B cell (primary cell): ENCODE measurements around the gene LIX1. TPM values are rescaled to one million over a fixed set of nuclear protein-coding genes. Genes with fewer than 3 reads are reported as not detected.

Source experiments
- ATAC-seq: fragments of 200-7000 bp; cut with Tn5 transposase; one replicate; pipeline ENCODE4 v1.10.0; 2021; ENCODE audit warnings: low read depth, mild to moderate bottlenecking, moderate number of reproducible peaks, moderate library complexity
- CTCF ChIA-PET: fragments of 350-600 bp; sonication (Branson Sonifier 250); formaldehyde crosslinking; loops from one replicate; lab custom pipeline; 2021; ENCODE audit warnings: antibody characterized with exemption, inconsistent platforms; lab: Charles Lee
- POLR2A ChIA-PET: fragments of 350-600 bp; sonication (Branson Sonifier 250); formaldehyde crosslinking; loops from one replicate; lab custom pipeline; 2021; ENCODE audit warnings: antibody characterized with exemption; lab: Charles Lee
- DNase-seq: peaks from one replicate; pipeline ENCODE4 v3.0.0; 2013
- H2AFZ ChIP-seq: 2 replicates; pipeline ENCODE4 v1.6.1; 2012; ENCODE audit warnings: mild to moderate bottlenecking, low read depth, low read length; ENCODE audit not compliant: insufficient read depth, poor library complexity, severe bottlenecking
- H3K27ac ChIP-seq, 2 donors: 1 replicate in 1 of 2; 2 replicates in 1 of 2; pipeline ENCODE4 v1.5.1; 2012 to 2013; ENCODE audit warnings: low read length in 2 of 2, mild to moderate bottlenecking in 2 of 2, moderate library complexity in 1 of 2
- H3K27me3 ChIP-seq, 4 experiments: fragments of 200-600 bp in 1 of 4; sonication (generic) in 1 of 4; replicated peaks in 1 of 4; 1 replicate in 2 of 4; 2 replicates in 2 of 4; pipeline versions ENCODE4 v1.6.1 to v1.7.0; 2013 to 2016; ENCODE audit warnings: low read length in 3 of 4, mild to moderate bottlenecking in 2 of 4, mixed read lengths in 1 of 4, moderate library complexity in 1 of 4; ENCODE audit not compliant: insufficient read depth in 4 of 4, control insufficient read depth in 3 of 4; ENCODE audit errors: control extremely low read depth in 1 of 4
- H3K36me3 ChIP-seq, 2 experiments: replicated peaks in 1 of 2; 1 replicate in 1 of 2; 2 replicates in 1 of 2; pipeline versions ENCODE4 v1.6.1 to v1.7.1; 2013; ENCODE audit warnings: low read length in 1 of 2; ENCODE audit not compliant: insufficient read depth in 2 of 2, control insufficient read depth in 1 of 2; ENCODE audit errors: control extremely low read depth in 1 of 2, extremely low read depth in 1 of 2
- H3K4me1 ChIP-seq, 2 donors: fragments of 200-600 bp in 1 of 2; sonication (generic) in 1 of 2; 1 replicate in 1 of 2; 2 replicates in 1 of 2; pipeline versions ENCODE4 v1.5.1 to v1.6.1; 2013 to 2017; ENCODE audit warnings: low read length in 2 of 2; ENCODE audit not compliant: control insufficient read depth in 2 of 2, insufficient read depth in 2 of 2
- H3K4me2 ChIP-seq: replicated peaks from 2 replicates; pipeline ENCODE3; 2012; ENCODE audit warnings: mild to moderate bottlenecking, low read depth, low read length; ENCODE audit not compliant: poor library complexity, severe bottlenecking
- H3K4me3 ChIP-seq, 5 experiments: fragments of 200-600 bp in 1 of 5; sonication (generic) in 1 of 5; 1 replicate in 3 of 5; 2 replicates in 2 of 5; pipeline versions ENCODE4 v1.5.1 to v1.7.0; 2011 to 2016; ENCODE audit warnings: low read length in 4 of 5, mild to moderate bottlenecking in 4 of 5, low read depth in 2 of 5, control low read depth in 1 of 5, moderate library complexity in 1 of 5; ENCODE audit not compliant: insufficient read depth in 1 of 5; ENCODE audit errors: control extremely low read depth in 1 of 5, extremely low read depth in 1 of 5
- H3K79me2 ChIP-seq: fragments of 200-600 bp; sonication (generic); one replicate; pipeline ENCODE4 v1.6.0; 2016; ENCODE audit warnings: low read length; ENCODE audit not compliant: control insufficient read depth, insufficient read depth
- H3K9ac ChIP-seq: fragments of 200-600 bp; sonication (generic); 2 replicates; pipeline ENCODE4 v1.6.1; 2017; ENCODE audit warnings: mild to moderate bottlenecking, low read length, moderate library complexity
- H3K9me3 ChIP-seq, 3 donors: one replicate each; pipeline versions ENCODE4 v1.6.1 to v1.7.1; 2013; ENCODE audit warnings: low read length in 2 of 3; ENCODE audit not compliant: control insufficient read depth in 2 of 3, insufficient read depth in 1 of 3; ENCODE audit errors: control extremely low read depth in 1 of 3
- H4K20me1 ChIP-seq: 2 replicates; pipeline ENCODE4 v1.6.0; 2012; ENCODE audit warnings: mild to moderate bottlenecking, low read length; ENCODE audit not compliant: insufficient read depth, control insufficient read depth, poor library complexity, severe bottlenecking
- H3K27ac Mint-ChIP-seq: one replicate; pipeline ENCODE4 v1.8.0; 2021; ENCODE audit warnings: mixed read lengths
- H3K27me3 Mint-ChIP-seq: one replicate; pipeline ENCODE4 v1.8.0; 2021; ENCODE audit warnings: mixed read lengths
- H3K4me1 Mint-ChIP-seq: one replicate; pipeline ENCODE4 v1.8.0; 2021; ENCODE audit warnings: mixed read lengths
- H3K4me3 Mint-ChIP-seq: one replicate; pipeline ENCODE4 v1.8.0; 2021; ENCODE audit warnings: mixed read lengths
- H3K9me3 Mint-ChIP-seq: one replicate; pipeline ENCODE4 v1.8.0; 2022; ENCODE audit warnings: mixed read lengths; ENCODE audit not compliant: insufficient read depth
- EZH2 ChIP-seq: IDR thresholded peaks from 2 replicates; pipeline ENCODE4 v1.6.1; 2012; ENCODE audit warnings: borderline replicate concordance, low read depth, mild to moderate bottlenecking, moderate library complexity, low read length; ENCODE audit not compliant: insufficient read depth, poor library complexity, severe bottlenecking
- WGBS: methylation state at CpG from one replicate; pipeline ENCODE4 v1.1.5; 2013; ENCODE audit warnings: missing lambda C conversion rate; ENCODE audit not compliant: insufficient coverage; 5-methylcytosine and 5-hydroxymethylcytosine counted together
- intact Hi-C: fragments of 100-400 bp; cut with micrococcal nuclease; formaldehyde crosslinking; loops from one replicate; pipeline ENCODE4 v1.10.0; 2022
- polyA plus RNA-seq: library from polyadenylated mRNA; depleted of rRNA; stranded (reverse); fragments of >200 nt; gene quantifications from 2 replicates; pipeline ENCODE4 v1.2.3, GENCODE V29; 2012
- total RNA-seq, 2 donors: library from RNA; stranded (reverse); fragments of 120-200 nt in 1 of 2; gene quantifications; 1 replicate in 1 of 2; 2 replicates in 1 of 2; pipeline versions ENCODE4 v1.2.3 to v1.2.4, GENCODE V29; 2013 to 2022
- TF ChIP-seq, protein P1 (sequence below): fragments of 200-600 bp; IDR thresholded peaks from one replicate; pipeline ENCODE4 v1.8.0; 2022; ENCODE audit warnings: antibody characterized with exemption, mild to moderate bottlenecking

The LIX1 gene
- total and polyA plus RNA-seq, 2 donors (not counting 1 experiment from before 2014, with no cell fraction given): not detected

DNA sequence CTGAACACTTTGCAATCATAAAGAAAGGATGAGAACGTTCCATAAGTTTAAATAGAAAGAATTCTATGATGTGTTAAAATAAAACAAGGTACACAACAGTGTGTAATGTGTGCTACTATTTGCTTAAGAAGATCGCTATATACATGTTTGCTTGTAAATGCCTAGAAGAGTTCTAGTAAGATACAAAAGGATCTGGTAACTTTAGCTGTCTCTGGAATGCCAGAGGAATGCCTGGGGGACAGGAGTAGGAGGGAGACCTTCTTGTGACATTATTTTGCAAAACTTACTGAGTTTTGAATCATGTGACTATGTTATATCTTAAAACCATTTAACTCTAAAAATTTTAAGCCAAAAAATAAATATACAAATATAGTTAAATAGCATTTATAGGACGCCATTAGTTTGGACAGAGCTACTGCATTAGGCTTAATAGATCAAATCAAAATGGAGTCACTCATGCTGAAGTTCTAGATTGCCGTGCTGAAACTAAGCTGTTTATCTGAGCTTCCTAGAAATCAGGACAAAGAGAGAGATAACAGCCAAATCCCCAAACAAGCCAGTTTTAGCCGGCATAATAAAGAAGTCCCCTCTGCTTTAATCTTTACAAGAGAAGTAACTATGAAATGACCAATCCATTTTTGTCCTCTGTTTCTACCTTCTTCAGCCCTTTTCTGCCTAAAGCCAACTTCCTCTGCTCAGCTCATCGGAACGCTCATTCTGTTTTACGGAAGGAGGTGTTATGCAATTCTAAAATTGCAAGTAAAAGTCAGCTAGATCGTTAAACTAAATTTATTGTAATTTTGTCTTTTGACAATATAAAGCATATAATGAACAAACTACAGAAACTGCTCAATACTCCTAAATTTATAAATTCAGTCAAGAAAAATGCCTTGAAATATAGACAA, 44.8 kb downstream of the LIX1 start:
- no peaks in the 10 kb centered on the region for H3K79me2 ChIP-seq
- intact Hi-C loops: no loop called here
- H4K20me1 ChIP-seq: peaks cover 10% of the 10 kb centered on the region
- H3K9me3 Mint-ChIP-seq: no peaks in the 10 kb centered on the region
- WGBS: 100% methylated on average over 4 of the region's 9 CpGs
- DNase-seq (no peak), ATAC-seq (no peak)
- peaks cover 6 to 10% of the 10 kb centered on the region in 2 experiments for H3K36me3 ChIP-seq
- no peak overlapping the region for H3K4me2 ChIP-seq
- H3K4me3 ChIP-seq: no peak overlapping the region
- H3K27me3 ChIP-seq: no peaks in the 10 kb centered on the region
- no peak overlapping the region for H3K27ac ChIP-seq
- H3K9ac ChIP-seq: no peak overlapping the region
- TF ChIP-seq, protein P1, sequence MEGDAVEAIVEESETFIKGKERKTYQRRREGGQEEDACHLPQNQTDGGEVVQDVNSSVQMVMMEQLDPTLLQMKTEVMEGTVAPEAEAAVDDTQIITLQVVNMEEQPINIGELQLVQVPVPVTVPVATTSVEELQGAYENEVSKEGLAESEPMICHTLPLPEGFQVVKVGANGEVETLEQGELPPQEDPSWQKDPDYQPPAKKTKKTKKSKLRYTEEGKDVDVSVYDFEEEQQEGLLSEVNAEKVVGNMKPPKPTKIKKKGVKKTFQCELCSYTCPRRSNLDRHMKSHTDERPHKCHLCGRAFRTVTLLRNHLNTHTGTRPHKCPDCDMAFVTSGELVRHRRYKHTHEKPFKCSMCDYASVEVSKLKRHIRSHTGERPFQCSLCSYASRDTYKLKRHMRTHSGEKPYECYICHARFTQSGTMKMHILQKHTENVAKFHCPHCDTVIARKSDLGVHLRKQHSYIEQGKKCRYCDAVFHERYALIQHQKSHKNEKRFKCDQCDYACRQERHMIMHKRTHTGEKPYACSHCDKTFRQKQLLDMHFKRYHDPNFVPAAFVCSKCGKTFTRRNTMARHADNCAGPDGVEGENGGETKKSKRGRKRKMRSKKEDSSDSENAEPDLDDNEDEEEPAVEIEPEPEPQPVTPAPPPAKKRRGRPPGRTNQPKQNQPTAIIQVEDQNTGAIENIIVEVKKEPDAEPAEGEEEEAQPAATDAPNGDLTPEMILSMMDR: no peak
- no peak for TF ChIP-seq EZH2
- H3K9me3 ChIP-seq: no peaks in the 10 kb centered on the region
- no peak overlapping the region for H3K4me3 Mint-ChIP-seq
- no peak overlapping the region for H2AFZ ChIP-seq
- no peak overlapping the region for H3K27ac Mint-ChIP-seq
- H3K27me3 Mint-ChIP-seq: no peaks in the 10 kb centered on the region
- ChIA-PET CTCF (no interaction called here), POLR2A (no interaction called here)
- H3K4me1 ChIP-seq: peaks cover 3 to 4% of the 10 kb centered on the region in 2 donors
- H3K4me1 Mint-ChIP-seq: peaks cover 6% of the 10 kb centered on the region

DNA sequence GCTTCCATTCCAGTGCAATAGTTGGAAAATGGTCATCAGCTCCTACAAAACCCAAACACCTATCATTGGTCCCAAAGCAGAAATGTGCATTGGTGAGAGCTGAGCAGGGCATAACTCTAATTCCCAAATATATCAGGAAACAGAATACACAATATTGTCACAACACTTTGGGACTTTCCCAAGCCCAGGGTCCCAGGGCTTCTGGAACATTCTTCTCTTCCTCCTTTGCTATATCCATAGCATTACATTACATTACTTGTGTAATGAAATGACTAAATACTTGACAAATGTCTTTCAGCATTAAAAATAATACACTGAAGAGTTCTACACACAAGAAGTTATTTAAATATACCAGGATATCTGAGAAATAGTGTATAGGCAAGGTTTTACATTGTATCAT, 45.6 kb downstream of the LIX1 start:
- no peak overlapping the region for H3K27ac Mint-ChIP-seq
- ATAC-seq (no peak), DNase-seq (no peak)
- intact Hi-C loops: no loop called here
- H3K4me1 Mint-ChIP-seq: peaks cover 6% of the 10 kb centered on the region
- Histone ChIP-seq H3K9me3 (no peaks in the 10 kb centered on the region), H3K4me1 (peaks cover 3 to 4% of the 10 kb centered on the region in 2 donors), H3K36me3 (peaks cover 5 to 6% of the 10 kb centered on the region in 2 experiments), H3K79me2 (no peaks in the 10 kb centered on the region), H2AFZ (no peak overlapping the region), H3K4me3 (no peak overlapping the region), H3K9ac (no peak overlapping the region), H3K4me2 (no peak overlapping the region), H3K27ac (no peak overlapping the region), H4K20me1 (peaks cover 10% of the 10 kb centered on the region), H3K27me3 (no peaks in the 10 kb centered on the region)
- no peak overlapping the region for H3K4me3 Mint-ChIP-seq
- H3K27me3 Mint-ChIP-seq: no peaks in the 10 kb centered on the region
- no peaks in the 10 kb centered on the region for H3K9me3 Mint-ChIP-seq
- ChIA-PET CTCF (no interaction called here), POLR2A (no interaction called here)
- TF ChIP-seq, protein P1: no peak
- TF ChIP-seq EZH2: no peak
